MM.1S (cell line): ENCODE measurements around the gene USP32.

Source experiments
- DNase-seq: peaks from one replicate; pipeline ENCODE4 v3.0.0-alpha.2; 2015
- H2AFZ ChIP-seq: fragments of 300-600 bp; sonication (generic); 2 replicates; pipeline ENCODE4 v1.6.0; 2016; ENCODE audit warnings: antibody characterized with exemption, low read length
- H3F3A ChIP-seq: fragments of 300-600 bp; sonication (generic); 2 replicates; pipeline ENCODE4 v1.6.1; 2016; ENCODE audit warnings: mild to moderate bottlenecking, antibody characterized with exemption, low read length, moderate library complexity, mixed read lengths; ENCODE audit not compliant: insufficient read depth
- H3K27ac ChIP-seq: fragments of 300-600 bp; sonication (generic); 2 replicates; pipeline ENCODE4 v1.5.1; 2016; ENCODE audit warnings: mild to moderate bottlenecking, low read length
- H3K27me3 ChIP-seq: fragments of 300-600 bp; sonication (generic); replicated peaks from 2 replicates; pipeline ENCODE4 v1.6.0; 2016; ENCODE audit warnings: low read length; ENCODE audit not compliant: insufficient read depth
- H3K36me3 ChIP-seq: fragments of 300-600 bp; sonication (generic); replicated peaks from 2 replicates; pipeline ENCODE4 v1.6.1; 2016; ENCODE audit warnings: mild to moderate bottlenecking, low read length, mixed read lengths; ENCODE audit not compliant: insufficient read depth
- H3K4me1 ChIP-seq: fragments of 300-600 bp; sonication (generic); 2 replicates; pipeline ENCODE4 v1.6.1; 2016; ENCODE audit warnings: low read length, mixed read lengths
- H3K4me2 ChIP-seq: fragments of 300-600 bp; sonication (generic); 2 replicates; pipeline ENCODE4 v1.6.0; 2016; ENCODE audit warnings: low read depth, low read length
- H3K4me3 ChIP-seq: fragments of 300-600 bp; sonication (generic); 2 replicates; pipeline ENCODE4 v1.5.1; 2016; ENCODE audit warnings: low read length, mixed read lengths
- H3K79me2 ChIP-seq: fragments of 300-600 bp; sonication (generic); 2 replicates; pipeline ENCODE4 v1.6.1; 2016; ENCODE audit warnings: mixed run types, low read length, mixed read lengths
- H3K9ac ChIP-seq: fragments of 300-600 bp; sonication (generic); 2 replicates; pipeline ENCODE4 v1.6.1; 2016; ENCODE audit warnings: low read length, mixed read lengths
- H3K9me2 ChIP-seq: fragments of 300-600 bp; sonication (generic); replicated peaks from 2 replicates; pipeline ENCODE4 v1.6.1; 2016; ENCODE audit warnings: mild to moderate bottlenecking, low read length, mixed read lengths; ENCODE audit not compliant: insufficient read depth
- H3K9me3 ChIP-seq: fragments of 300-600 bp; sonication (generic); replicated peaks from 2 replicates; pipeline ENCODE4 v1.6.1; 2016; ENCODE audit warnings: mild to moderate bottlenecking, low read length, mixed read lengths; ENCODE audit not compliant: insufficient read depth
- H4K20me1 ChIP-seq: fragments of 300-600 bp; sonication (generic); 2 replicates; pipeline ENCODE4 v1.6.1; 2016; ENCODE audit warnings: mild to moderate bottlenecking, low read length, moderate library complexity, mixed read lengths; ENCODE audit not compliant: insufficient read depth
- EZH2 ChIP-seq: fragments of 300-600 bp; sonication (generic); optimal IDR thresholded peaks from 2 replicates; pipeline ENCODE3; 2017; ENCODE audit warnings: low read depth, mild to moderate bottlenecking, antibody characterized with exemption, low read length, mixed read lengths
- EZH2phosphoT487 ChIP-seq: fragments of 300-600 bp; sonication (generic); IDR thresholded peaks from 2 replicates; pipeline ENCODE4 v1.6.1; 2018; ENCODE audit warnings: antibody characterized with exemption, low read length
- TF ChIP-seq, protein P1 (sequence below): fragments of 300-600 bp; sonication (generic); IDR thresholded peaks from 2 replicates; pipeline ENCODE4 v1.5.1; 2016; ENCODE audit warnings: antibody characterized with exemption, low read length, mixed read lengths

The USP32 gene

DNA sequence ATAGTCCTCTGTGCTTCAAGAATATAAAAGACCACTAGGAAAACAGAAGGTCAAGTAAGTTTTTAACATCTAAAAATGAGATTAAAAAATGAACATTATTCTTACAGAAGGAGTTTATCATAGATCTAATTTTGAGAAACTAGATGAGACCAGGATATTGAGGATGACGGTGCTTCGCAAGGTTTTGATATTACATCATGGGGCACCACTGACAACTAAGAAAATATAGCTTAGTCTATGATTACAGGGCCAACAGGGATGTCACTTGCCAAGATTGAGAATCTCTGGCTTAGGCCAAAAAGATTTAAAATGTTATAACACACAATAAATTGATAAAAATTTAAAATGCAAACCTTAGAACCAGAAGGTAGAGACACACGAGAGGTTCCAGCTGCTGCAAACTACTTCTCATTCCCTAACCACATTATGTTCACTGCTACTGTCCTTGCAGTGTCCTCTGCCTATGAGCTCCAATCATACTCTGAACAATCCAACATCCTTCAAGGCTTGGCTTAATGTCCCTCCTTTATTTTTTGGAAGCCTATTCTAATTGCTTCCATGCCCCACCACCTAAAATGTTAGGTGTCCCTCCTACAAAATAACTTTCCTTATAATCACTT lies 33.2 kb downstream of the USP32 start:
- TF ChIP-seq EZH2phosphoT487: no peak
- TF ChIP-seq EZH2: no peak
- TF ChIP-seq, protein P1, sequence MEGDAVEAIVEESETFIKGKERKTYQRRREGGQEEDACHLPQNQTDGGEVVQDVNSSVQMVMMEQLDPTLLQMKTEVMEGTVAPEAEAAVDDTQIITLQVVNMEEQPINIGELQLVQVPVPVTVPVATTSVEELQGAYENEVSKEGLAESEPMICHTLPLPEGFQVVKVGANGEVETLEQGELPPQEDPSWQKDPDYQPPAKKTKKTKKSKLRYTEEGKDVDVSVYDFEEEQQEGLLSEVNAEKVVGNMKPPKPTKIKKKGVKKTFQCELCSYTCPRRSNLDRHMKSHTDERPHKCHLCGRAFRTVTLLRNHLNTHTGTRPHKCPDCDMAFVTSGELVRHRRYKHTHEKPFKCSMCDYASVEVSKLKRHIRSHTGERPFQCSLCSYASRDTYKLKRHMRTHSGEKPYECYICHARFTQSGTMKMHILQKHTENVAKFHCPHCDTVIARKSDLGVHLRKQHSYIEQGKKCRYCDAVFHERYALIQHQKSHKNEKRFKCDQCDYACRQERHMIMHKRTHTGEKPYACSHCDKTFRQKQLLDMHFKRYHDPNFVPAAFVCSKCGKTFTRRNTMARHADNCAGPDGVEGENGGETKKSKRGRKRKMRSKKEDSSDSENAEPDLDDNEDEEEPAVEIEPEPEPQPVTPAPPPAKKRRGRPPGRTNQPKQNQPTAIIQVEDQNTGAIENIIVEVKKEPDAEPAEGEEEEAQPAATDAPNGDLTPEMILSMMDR: no peak
- no peak overlapping the region for H3K9ac ChIP-seq
- no peaks in the 10 kb centered on the region for H3K79me2 ChIP-seq
- no peak overlapping the region for H3K4me2 ChIP-seq
- no peaks in the 10 kb centered on the region for H3K36me3 ChIP-seq
- no peaks in the 10 kb centered on the region for H3K27me3 ChIP-seq
- H4K20me1 ChIP-seq: no peaks in the 10 kb centered on the region
- no peaks in the 10 kb centered on the region for H3K4me1 ChIP-seq
- H2AFZ ChIP-seq: no peak overlapping the region
- no peak overlapping the region for H3K27ac ChIP-seq
- no peaks in the 10 kb centered on the region for H3F3A ChIP-seq
- no peak for DNase-seq
- no peaks in the 10 kb centered on the region for H3K9me2 ChIP-seq
- no peak overlapping the region for H3K4me3 ChIP-seq
- H3K9me3 ChIP-seq: no peaks in the 10 kb centered on the region

GRCh38 chr17:60356940-60357339 lies 35.0 kb downstream of the USP32 start:
- TF ChIP-seq EZH2 (no peak), EZH2phosphoT487 (no peak)
- TF ChIP-seq, protein P1: no peak
- no peak overlapping the region for H3K4me3 ChIP-seq
- no peaks in the 10 kb centered on the region for H3K79me2 ChIP-seq
- no peak overlapping the region for H3K27ac ChIP-seq
- no peak for DNase-seq
- no peak overlapping the region for H3K4me2 ChIP-seq
- H3K9me3 ChIP-seq: no peaks in the 10 kb centered on the region
- no peaks in the 10 kb centered on the region for H4K20me1 ChIP-seq
- no peaks in the 10 kb centered on the region for H3F3A ChIP-seq
- H3K27me3 ChIP-seq: no peaks in the 10 kb centered on the region
- H3K4me1 ChIP-seq: no peaks in the 10 kb centered on the region
- H3K9ac ChIP-seq: no peak overlapping the region
- no peak overlapping the region for H2AFZ ChIP-seq
- H3K9me2 ChIP-seq: no peaks in the 10 kb centered on the region
- H3K36me3 ChIP-seq: no peaks in the 10 kb centered on the region

GRCh38 chr17:60355663-60356594 lies 36.0 kb downstream of the USP32 start:
- Histone ChIP-seq H3K79me2 (no peaks in the 10 kb centered on the region), H3K9ac (no peak overlapping the region), H2AFZ (no peak overlapping the region), H3K4me2 (no peak overlapping the region), H3K4me3 (no peak overlapping the region), H4K20me1 (no peaks in the 10 kb centered on the region), H3K27ac (no peak overlapping the region), H3K9me3 (no peaks in the 10 kb centered on the region), H3K27me3 (no peaks in the 10 kb centered on the region), H3K36me3 (no peaks in the 10 kb centered on the region), H3F3A (no peaks in the 10 kb centered on the region), H3K4me1 (no peaks in the 10 kb centered on the region), H3K9me2 (no peaks in the 10 kb centered on the region)
- TF ChIP-seq EZH2 (no peak), EZH2phosphoT487 (no peak)
- TF ChIP-seq, protein P1: no peak
- DNase-seq: no peak
